Subcutaneous abdominal adipose tissue (tissue), 5 donors: Measurements from ENCODE around the gene MRPS6.
A peak's percentile ranks its signal among the peaks of the same experiment; 100 is the strongest.

Experiments
- H3K27ac ChIP-seq: one replicate; pipeline ENCODE4 v1.7.0; 2013; ENCODE audit warnings: low read depth, mild to moderate bottlenecking, inconsistent platforms, low read length, moderate library complexity
- H3K27me3 ChIP-seq, 5 donors: one replicate each; pipeline ENCODE4 v1.7.0; 2013; ENCODE audit warnings: low read length in 5 of 5, inconsistent platforms in 1 of 5; ENCODE audit not compliant: control insufficient read depth in 5 of 5, insufficient read depth in 4 of 5
- H3K36me3 ChIP-seq, 5 donors: one replicate each; pipeline ENCODE4 v1.7.0; 2013; ENCODE audit warnings: low read length in 5 of 5; ENCODE audit not compliant: control insufficient read depth in 5 of 5, insufficient read depth in 5 of 5
- H3K4me1 ChIP-seq, 5 donors: one replicate each; pipeline ENCODE4 v1.7.0; 2013; ENCODE audit warnings: low read length in 5 of 5, mild to moderate bottlenecking in 3 of 5, moderate library complexity in 1 of 5; ENCODE audit not compliant: control insufficient read depth in 5 of 5, insufficient read depth in 5 of 5
- H3K4me3 ChIP-seq, 5 donors: one replicate each; pipeline ENCODE4 v1.7.0; 2013; ENCODE audit warnings: low read length in 5 of 5, low read depth in 1 of 5
- H3K9ac ChIP-seq, 5 donors: one replicate each; pipeline ENCODE4 v1.7.0; 2013; ENCODE audit warnings: low read length in 5 of 5, mild to moderate bottlenecking in 4 of 5, moderate library complexity in 3 of 5
- H3K9me3 ChIP-seq, 5 donors: one replicate each; pipeline ENCODE4 v1.7.0; 2013; ENCODE audit warnings: low read length in 5 of 5; ENCODE audit not compliant: control insufficient read depth in 5 of 5
- donor health status: healthy.
- donor health status: healthy.
- donor health status: healthy.
- donor health status: healthy.
- donor health status: healthy.

The MRPS6 gene

DNA sequence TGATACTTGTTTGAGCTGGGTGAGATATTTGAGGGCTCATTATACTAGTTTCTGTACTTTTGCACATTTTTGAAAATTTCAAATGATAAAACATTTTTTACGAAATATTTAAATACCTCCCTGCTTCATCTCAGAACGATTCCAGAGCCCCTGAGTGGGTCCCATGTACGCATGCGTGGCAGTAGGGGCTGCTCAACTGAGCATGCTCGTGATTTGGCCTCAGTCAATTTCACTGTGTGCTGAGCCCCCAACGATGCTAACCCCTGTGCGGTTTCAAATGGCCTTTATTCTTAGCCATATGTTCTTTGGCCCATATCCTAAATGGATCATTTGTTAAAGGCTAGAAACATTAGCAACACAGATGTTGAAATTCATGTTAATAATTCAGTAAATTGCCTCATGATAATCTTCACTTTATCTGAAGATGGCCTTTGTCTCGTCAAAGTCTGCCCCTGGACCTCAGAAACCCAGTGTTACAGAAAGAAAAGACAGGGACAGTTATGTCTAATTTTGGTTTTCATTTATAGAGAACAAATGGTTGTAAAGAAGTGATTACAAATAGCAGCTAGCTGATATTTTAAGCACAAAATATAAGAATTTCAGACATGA lies 108.2 kb downstream of the MRPS6 start:
- Histone ChIP-seq H3K9ac (no peak overlapping the region), H3K4me1 (peaks cover 0 to 33% (median 9%) of the 10 kb centered on the region in 5 donors), H3K9me3 (no peaks in the 10 kb centered on the region), H3K27ac (peak overlapping the region; percentile 24), H3K4me3 (peak overlapping the region in 1 of 5 donors; percentile 52), H3K36me3 (no peaks in the 10 kb centered on the region), H3K27me3 (no peaks in the 10 kb centered on the region)

DNA sequence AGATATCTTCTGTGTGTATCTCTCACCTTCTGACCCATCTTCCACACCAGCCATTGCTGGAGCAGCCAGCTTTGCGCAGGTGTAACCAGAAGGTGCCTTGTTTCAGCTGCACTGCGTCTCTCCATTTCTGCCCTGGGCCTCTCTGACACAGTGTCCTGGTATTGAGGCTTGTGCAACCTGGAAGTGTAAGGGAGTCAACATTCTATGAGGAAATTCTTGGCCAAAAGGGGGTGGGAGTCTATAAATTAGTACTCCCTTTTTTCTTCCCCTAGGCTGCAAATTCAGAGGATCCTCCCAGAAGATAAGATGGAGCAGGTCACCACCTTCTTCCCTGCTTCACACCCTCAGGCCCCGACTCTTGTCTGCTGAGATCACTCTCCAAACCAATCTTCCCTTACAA lies 109.1 kb downstream of the MRPS6 start:
- no peak overlapping the region for H3K9ac ChIP-seq
- no peaks in the 10 kb centered on the region for H3K36me3 ChIP-seq
- no peak overlapping the region for H3K4me3 ChIP-seq
- no peaks in the 10 kb centered on the region for H3K9me3 ChIP-seq
- peaks cover 0 to 33% (median 9%) of the 10 kb centered on the region in 5 donors for H3K4me1 ChIP-seq
- no peaks in the 10 kb centered on the region for H3K27me3 ChIP-seq
- no peak overlapping the region for H3K27ac ChIP-seq

DNA sequence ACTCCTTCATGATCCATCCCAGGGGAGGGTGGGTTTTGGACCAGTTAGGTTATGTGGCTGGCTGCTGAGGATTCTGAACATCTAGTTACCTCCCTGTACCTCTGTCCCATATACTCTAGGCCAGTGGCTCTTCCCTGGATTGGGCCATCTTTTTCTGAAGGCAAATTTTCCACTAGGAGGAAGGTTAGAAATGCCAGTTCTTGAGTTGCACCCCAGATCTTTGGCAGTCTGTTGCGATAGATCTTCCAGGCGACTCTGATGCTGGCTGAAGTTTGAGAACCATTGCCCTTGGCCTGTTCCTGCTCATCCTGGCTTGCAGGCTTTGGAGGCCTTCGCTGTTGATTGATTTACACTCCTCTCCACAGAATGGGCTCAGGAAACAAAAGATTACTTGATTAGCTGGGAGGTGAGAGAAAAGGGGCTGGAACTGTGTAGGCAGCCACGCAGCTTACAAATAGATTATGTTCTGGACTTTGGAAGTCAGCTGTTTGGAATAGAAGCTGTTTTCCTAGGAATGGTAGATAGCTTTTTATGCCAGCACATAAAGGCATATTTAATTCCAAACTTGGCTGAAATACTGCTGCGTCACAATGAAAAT lies 110.1 kb downstream of the MRPS6 start:
- Histone ChIP-seq H3K4me3 (no peak overlapping the region), H3K9me3 (no peaks in the 10 kb centered on the region), H3K27ac (peak overlapping the region; percentile 11), H3K36me3 (no peaks in the 10 kb centered on the region), H3K9ac (no peak overlapping the region), H3K27me3 (no peaks in the 10 kb centered on the region), H3K4me1 (peaks cover 0 to 38% (median 13%) of the 10 kb centered on the region in 5 donors)

DNA sequence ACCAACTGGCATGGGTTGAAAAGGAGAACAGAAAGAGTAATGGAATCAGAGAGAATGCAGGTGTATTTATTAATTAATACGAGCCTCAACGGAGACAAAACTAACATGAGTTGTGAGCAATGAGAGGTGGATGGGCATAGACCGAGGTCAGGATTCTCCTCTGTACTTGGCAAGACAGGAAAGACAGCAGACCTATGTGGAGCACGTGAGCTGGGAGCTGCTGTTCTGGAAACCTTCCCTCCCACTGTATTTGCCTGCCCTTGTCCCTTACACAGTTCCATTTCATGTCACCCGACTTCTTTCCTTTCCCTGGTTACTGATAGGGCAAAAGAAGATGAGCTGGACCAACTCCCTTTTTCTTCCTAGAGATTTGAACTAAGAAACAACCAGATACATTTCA lies 110.9 kb downstream of the MRPS6 start:
- Histone ChIP-seq H3K4me3 (no peak overlapping the region), H3K9me3 (no peaks in the 10 kb centered on the region), H3K9ac (no peak overlapping the region), H3K27ac (no peak overlapping the region), H3K27me3 (no peaks in the 10 kb centered on the region), H3K36me3 (no peaks in the 10 kb centered on the region), H3K4me1 (peaks cover 0 to 38% (median 14%) of the 10 kb centered on the region in 5 donors)

- H3K4me1 ChIP-seq: peaks cover 0 to 32% (median 14%) of the 10 kb centered on the region in 5 donors
- H3K27me3 ChIP-seq: no peaks in the 10 kb centered on the region
- no peak overlapping the region for H3K4me3 ChIP-seq
- H3K36me3 ChIP-seq: no peaks in the 10 kb centered on the region
- H3K9ac ChIP-seq: no peak overlapping the region
- H3K27ac ChIP-seq: no peak overlapping the region
- H3K9me3 ChIP-seq: no peaks in the 10 kb centered on the region
Observed at GRCh38 chr21:34185026-34185750, 111.8 kb downstream of the MRPS6 start.

- Histone ChIP-seq H3K27ac (no peak overlapping the region), H3K9ac (no peak overlapping the region), H3K4me3 (no peak overlapping the region), H3K9me3 (no peaks in the 10 kb centered on the region), H3K27me3 (no peaks in the 10 kb centered on the region), H3K4me1 (peaks cover 0 to 23% (median 11%) of the 10 kb centered on the region in 5 donors), H3K36me3 (no peaks in the 10 kb centered on the region)
Observed at GRCh38 chr21:34186109-34186719, 112.8 kb downstream of the MRPS6 start.

- H3K36me3 ChIP-seq: no peaks in the 10 kb centered on the region
- H3K27ac ChIP-seq: no peak overlapping the region
- no peaks in the 10 kb centered on the region for H3K27me3 ChIP-seq
Observed at GRCh38 chr21:34187935-34188334, 114.6 kb downstream of the MRPS6 start.

DNA sequence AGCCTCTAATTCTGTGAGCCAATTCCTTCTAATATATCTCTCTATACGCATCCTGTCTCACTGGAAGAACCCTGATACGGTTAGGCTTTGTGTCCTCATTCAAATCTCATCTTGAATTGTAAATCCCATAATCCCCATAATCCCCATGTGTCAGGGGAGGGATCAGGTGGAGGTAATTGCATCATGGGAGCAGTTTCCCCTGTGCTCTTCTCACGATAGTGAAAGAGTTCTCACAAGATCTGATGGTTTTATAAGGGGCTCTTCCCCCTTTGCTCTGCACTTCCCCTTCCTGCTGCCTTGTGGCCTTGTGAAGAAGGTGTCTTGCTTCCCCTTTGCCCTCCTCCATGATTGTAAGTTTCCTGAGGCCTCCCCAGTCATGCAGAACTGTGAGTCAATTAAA lies 116.1 kb downstream of the MRPS6 start:
- H3K9me3 ChIP-seq: no peaks in the 10 kb centered on the region
- H3K4me3 ChIP-seq: no peak overlapping the region
- H3K4me1 ChIP-seq: peaks cover 0 to 8% (median 4%) of the 10 kb centered on the region in 5 donors
- H3K9ac ChIP-seq: no peak overlapping the region
- H3K36me3 ChIP-seq: no peaks in the 10 kb centered on the region
- no peak overlapping the region for H3K27ac ChIP-seq
- no peaks in the 10 kb centered on the region for H3K27me3 ChIP-seq

More at GRCh38 chr21:34187935-34188334, 114.6 kb downstream of the MRPS6 start:
- H3K4me3 ChIP-seq: no peak overlapping the region
- no peak overlapping the region for H3K9ac ChIP-seq
- peaks cover 0 to 17% (median 6%) of the 10 kb centered on the region in 5 donors for H3K4me1 ChIP-seq
- H3K9me3 ChIP-seq: no peaks in the 10 kb centered on the region

- Histone ChIP-seq H3K4me3 (no peak overlapping the region), H3K36me3 (no peaks in the 10 kb centered on the region), H3K9me3 (no peaks in the 10 kb centered on the region), H3K9ac (no peak overlapping the region), H3K27ac (no peak overlapping the region), H3K4me1 (peaks cover 0 to 8% (median 4%) of the 10 kb centered on the region in 5 donors), H3K27me3 (no peaks in the 10 kb centered on the region)
Observed at GRCh38 chr21:34190576-34191321, 117.4 kb downstream of the MRPS6 start.
